ENCODE measurements around the gene TEC.
"Not testable (repeated sequence)": the region's sequence is repeated elsewhere in the genome, so short reads cannot be mapped to it uniquely, and the experiment has no call there.

TEC gene

DNA sequence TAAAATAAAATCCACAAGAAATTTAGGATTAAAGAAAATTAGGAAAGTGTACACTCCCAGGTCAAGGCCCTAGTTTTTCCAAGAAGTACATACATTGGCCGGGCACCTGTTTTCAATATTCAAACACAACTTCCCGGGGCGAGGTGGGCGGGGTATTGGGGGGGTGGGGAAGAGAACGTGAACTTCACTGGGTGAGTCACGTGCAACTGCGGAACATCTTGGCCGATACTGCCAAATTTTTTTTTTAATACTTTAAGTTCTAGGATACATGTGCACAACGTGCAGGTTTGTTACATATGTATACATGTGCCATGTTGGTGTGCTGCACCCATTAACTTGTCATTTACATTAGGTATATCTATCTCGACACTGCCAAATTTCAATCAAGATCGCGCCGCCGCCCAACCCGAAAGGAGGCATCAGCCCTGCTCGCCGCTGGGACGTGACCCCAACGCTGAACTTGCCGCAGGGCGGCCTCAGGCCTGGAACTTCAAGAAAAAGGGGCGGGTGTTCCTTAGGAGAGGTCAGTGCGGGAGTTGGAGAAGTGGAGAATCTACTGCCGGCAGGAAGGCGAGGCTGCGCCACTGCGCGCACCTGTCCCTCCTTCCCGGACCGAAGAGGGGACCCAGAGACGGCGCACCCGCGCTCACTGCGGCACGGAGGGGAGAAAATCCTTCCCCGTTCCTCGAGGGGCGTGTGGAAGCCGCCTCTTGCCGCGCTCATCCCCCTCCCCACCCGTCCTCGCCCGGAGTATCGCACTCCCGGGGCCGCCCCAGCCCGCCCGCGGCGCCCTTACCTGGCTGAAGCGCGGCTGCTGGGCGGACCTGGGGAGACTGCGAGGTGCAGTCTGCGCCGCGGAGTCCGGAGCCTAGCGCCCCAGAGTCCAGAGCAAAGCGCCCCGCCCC lies at the start of gene TEC:
Gene TEC (minus strand): TSS at position 883 of the 905 bp plus-strand sequence. CDS start 41,224 bp downstream, outside the sequence.
- DNase-seq: peak; percentile 15 to 71 (median 34)

DNA sequence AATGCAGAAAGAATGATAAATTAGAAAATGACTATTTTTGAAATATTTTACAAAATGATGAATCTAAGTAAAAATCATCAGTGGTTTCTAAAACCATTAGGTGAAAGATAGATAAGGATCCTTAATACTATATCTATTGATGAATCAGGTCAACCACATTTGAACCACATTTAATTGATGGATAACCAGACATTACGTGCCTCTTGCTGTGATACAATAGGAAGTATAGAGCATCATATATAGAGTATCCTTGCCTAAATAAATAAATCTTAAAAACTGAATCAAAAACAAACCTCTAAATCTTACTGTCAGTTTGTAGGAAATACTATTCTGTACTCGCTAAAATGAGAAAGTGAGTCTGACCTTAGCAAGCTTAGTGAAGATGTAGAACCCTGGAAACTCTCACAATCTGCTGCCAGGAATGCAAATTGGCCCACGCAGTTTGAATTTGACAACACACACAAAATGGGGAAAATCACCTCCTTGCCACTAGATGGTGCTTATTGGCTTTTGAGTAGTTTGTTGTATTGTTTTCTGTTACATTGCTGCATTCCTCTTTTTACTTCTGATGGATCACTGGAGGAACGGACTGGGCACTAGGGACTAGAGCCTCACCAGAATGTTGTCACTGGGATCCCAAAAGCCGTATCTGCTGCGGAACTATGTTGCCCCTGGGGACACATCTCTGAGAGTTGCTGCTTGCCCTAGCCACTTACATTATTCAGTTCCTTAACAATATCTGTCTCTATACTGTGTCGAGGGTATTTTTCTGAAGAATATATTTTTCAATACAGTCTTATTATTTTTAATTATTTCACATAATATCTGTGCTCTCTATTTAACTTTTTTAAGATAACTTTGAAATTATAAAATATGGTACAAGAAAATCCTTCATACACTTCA lies 46.3 kb upstream of the TEC start:
- peak in 2 of 6 experiments; percentile 21 to 42 for DNase-seq

DNA sequence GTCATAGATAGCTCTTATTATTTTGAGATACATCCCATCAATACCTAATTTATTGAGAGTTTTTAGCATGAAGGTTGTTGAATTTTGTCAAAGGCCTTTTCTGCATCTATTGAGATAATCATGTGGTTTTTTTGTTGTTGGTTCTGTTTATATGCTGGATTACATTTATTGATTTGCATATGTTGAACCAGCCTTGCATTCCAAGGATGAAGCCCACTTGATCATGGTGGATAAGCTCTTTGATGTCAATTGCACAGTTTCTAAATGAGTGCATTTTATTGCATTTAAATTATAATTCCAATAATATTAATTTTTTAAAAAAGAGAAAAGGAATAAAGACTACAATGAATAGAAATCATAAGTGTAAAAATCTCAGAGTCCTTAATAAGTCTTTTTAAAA lies 45.1 kb upstream of the TEC start:
- not testable (repeated sequence) for DNase-seq

DNA sequence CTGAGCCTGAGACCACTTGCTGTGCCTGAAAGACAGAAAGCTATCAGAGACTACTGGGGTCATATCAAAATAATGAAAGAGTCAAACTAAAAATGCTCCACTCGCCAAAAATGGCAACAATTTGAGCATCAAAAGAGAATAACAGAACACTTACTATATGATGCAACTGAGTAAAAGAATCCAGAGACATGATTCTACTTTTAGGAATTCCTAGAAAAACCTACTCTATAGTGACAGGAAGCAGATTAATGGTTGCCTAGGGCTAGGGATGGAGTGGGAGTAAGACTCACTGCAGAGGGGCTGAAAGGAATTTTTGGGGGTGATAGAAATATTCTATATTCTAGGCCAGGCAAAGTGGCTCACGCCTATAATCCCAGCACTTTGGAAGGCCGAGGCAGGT lies 42.3 kb upstream of the TEC start:
- DNase-seq: no peak

DNA sequence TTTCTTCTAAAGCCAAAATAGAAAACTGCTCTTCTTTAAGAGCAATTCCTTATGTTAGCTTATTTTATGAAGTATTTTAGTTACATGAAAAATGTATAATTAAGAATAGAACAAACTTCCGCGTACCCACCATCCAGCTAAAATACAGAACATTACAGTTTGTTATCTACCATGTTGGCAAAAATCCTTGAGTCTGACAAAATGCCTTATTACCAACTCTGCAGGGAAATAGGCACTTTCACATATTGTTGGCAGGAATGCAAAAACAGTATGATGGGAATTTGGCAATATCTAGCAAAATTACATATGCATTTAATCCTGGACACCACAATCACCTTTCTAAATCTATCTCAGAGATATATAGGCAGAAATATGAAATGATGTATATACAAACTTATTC lies 39.3 kb upstream of the TEC start:
- DNase-seq: no peak

DNA sequence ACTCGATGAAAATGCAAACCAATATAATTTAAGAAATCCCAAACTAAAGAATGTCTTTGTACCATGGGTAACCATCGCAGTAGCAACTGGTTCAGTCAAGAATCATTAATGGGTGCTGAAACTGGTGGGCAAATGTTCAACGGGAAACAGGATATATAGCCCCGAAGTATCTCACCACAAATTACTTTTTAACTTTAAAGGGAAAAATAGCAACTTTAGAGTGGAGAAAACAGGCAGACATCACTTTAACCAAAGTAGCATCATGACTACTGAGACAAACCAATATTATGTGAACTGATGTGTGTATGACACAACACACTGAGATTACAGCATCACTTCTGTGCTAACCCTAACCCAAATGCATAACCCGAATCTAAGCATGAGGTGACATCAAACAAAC lies 37.9 kb upstream of the TEC start:
- no peak for DNase-seq

DNA sequence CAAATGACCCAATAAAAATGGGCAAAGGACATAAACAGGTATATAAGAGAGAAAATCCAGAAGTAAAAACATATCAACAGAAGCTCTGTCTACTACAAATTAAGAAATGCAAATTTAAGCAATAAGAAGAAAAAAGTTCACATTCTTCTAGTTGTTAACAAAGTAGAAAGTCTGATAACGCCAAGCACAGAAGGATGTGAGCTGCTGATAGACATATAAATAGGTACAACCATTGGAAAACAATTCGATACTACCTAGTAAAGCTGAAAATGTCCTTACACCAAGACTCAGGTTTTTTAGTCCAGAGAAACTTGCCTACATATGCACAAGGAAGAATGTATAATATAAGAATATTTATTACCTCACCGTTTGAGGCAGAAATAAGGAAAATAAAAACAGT lies 35.9 kb upstream of the TEC start:
- no peak for DNase-seq

DNA sequence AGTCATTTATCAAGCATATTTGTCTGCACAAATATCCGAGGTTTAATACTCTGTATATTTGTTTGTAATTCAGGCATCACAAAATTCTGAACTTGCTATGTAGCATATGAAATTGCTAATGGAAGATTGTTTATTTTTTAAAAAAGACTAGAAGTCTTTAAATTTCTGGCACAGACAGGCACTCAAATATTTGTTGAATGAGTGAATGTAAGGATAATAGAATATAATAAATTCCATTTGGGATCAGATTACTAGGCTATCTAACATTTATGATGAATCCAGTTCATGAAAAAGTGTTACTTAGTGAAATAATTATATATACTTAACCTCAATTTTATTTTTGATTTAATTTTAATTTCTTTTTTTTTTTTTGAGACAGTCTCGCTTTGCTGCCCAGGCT lies 30.4 kb upstream of the TEC start:
- no peak for DNase-seq

DNA sequence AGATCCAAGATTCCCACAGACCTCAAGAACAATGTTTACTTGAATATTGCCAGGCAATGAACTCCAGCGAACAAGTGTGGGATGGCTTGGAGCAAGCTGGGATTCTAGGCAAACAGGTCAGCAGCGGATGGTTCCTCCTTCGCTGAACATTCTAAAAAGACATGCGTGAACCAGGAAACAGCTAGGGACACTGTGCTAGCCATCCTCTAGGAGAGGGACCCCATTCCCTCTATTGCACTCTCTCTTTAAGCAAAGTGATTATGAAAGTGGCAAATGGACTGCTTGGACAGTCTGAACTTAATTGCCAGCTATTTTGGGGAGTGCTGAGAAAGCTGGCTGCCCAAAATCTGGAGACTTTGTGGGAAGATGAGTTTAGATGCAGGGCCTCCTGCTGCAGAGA lies 29.9 kb upstream of the TEC start:
- no peak for DNase-seq

DNA sequence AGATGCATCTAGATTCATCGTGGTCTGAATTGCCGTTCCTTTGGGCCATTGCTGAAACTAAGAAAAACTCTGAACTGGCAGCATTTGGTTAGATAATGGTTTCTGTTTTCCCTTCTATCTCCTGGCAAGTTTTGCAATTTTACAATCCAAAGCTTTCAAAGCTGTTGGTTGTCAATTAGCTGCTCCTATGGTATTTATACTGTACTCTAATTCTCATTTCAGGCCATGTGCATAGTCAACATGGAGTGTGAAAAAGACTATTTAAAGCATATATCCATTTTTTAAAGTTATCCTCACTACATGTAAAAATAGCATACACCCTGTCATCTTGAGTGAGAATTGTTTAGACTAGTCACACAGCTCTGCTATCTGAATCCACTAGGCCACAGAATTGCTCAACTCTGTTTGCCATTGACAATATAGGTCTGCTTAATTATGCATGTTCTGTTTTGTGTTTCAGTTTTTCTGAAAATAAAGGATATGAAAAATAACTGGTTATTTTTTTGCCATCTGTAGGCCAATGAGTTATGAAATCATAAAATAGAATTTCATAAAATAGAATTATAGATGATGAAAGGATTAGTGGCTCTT lies 27.7 kb upstream of the TEC start:
- DNase-seq: no peak

DNA sequence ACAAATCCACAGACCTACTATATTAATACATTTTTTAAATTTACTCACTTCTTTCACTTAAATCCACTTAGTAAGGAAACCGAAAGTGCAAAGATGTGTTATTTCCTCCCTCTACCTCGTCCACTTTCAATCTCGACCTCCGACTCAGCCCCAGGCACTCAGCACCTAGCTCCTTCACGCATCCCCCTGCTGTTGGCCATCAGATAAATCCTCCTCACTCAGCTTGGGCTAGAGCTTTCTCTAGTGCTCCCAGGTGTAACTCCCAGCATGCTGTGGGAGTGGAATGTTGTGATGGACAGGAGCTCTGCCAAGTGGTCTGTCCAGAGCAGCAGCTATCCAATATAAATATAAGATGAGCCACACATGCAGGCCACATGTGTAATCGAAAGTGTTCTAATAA lies 26.7 kb upstream of the TEC start:
- no peak for DNase-seq

DNA sequence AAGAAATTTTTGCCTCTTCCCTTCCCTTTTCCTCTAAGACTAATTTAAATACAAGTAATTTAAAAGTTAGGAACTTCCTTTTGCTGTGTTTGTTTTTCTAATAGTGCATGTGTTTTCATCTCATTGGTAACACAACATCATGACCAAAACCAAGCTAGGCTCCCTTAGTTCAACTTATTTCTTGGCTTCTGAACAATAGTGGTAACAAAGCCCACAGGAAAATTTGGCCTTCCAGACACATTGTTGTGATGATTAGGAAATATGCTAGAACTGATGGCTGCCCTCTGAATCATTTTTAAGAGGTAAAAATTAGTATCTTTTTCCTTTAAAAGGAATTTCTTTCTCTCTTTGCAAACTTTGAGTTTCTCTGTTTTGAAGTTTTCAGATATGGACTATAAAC lies 25.5 kb upstream of the TEC start:
- DNase-seq: no peak

DNA sequence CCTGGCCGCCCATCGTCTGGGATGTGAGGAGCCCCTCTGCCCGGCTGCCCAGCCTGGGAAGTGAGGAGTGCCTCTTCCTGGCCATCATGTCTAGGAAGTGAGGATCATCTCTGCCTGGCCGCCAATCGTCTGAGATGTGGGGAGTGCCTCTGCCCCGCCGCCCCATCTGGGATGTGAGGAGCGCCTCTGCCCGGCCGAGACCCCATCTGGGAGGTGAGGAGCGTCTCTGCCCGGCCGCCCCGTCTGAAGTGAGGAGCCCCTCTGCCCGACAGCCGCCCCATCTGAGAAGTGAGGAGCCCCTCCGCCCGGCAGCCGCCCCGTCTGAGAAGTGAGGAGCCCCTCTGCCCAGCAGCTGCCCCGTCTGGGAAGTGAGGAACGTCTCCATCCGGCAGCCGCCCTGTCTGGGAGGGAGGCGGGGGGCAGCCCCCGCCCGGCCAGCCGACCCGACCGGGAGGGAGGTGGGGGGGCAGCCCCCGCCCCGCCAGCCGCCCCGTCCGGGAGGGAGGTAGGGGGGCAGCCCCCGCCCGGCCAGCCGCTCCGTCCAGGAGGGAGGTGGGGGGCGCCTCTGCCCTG lies 22.7 kb upstream of the TEC start:
- DNase-seq: not testable (repeated sequence)

DNA sequence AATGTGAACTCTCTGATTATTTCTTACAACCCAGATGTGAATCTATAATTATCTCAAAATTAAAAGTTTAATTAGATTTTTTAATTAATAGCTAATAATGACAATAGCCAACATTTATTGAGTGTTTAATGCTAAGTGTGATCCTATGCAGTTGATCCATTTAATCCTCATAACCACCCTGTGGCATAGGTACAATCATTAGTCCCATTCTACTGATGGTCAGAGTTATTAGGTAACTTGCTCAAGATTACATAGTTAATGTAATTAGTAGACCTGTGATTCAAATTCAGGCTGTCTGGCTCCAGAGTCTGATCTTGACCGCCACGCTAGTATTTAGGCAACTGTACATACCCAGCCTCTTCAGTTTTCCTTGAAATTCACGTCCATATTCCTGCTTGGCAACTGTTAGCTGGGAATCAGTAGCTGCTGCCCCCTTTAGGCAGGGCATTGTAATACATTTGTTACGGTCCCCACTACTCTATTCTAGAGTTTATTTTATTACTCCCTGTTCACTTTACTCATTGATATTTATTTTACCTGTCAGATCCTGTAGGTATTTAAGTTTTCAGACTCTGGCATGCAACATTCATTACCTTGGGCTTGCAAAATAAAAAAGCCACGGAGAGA lies 20.6 kb upstream of the TEC start:
- no peak for DNase-seq

DNA sequence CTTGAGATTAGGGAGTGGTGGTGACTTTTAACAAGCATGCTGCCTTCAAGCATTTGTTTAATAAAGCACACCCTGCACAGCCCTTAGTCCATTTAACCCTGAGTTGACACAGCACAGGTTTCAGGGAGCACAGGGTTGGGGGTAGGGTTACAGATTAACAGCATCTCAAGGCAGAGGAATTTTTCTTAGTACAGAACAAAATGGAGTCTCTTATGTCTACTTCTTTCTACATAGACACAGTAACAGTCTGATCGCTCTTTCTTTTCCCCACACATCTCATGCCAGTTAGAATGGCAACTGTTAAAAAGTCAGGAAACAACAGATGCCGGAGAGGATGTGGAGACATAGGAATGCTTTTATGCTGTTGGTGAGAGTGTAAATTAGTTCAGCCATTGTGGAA lies 16.4 kb upstream of the TEC start:
- DNase-seq: not testable (repeated sequence)

DNA sequence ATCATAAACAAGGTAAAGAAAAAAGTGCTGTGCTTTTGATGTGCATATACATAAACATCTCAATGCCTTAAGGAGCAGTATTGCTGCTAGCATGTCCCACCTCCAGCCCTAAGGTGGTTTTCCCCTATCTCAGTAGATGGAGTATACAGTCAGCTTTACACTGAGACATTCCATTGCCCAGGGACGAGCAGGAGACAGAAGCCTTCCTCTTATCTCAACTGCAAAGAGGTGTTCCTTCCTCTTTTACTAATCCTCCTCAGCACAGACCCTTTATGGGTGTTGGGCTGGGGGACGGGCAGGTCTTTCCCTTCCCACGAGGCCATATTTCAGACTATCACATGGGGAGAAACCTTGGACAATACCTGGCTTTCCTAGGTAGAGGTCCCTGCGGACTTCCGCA lies 16.0 kb upstream of the TEC start:
- DNase-seq: not testable (repeated sequence)

DNA sequence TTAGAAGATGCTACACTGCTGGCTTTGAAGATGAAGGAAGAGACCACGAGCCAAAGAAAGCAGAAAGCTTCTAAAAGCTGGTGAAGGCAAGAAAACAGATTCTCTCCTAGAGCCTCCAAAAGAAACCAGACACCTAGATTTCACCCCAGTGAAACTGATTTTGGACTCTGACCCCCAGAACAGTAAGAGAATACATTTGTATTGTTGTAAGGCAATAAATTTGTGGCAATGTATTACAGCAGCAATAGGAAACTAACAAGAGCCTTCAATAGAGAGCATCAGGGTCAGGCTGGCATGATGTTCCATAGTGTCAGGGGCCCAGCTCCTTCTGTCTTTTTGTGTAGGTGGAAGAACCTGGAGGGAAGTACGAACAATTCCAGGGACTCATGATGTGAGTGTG lies 6.0 kb upstream of the TEC start:
- no peak for DNase-seq

DNA sequence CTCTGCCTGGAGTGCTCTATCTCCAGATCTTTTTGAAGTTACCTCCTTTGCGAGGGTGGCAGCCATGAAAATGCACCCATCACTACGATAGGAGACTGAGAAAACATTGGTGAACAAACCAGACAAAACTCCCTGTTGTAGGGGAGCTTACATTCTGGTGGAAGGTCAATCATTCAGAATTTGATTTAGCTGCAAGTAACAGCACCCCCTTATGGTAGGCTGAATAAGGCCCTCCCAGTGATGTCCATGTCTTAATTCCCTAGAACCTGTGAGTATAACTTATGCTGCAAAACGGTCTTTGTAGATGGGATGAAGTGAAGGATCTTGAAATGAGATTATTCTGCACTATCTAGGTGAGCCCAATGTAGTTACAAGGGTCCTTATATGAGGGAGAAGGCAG lies 5.6 kb upstream of the TEC start:
- DNase-seq: no peak

DNA sequence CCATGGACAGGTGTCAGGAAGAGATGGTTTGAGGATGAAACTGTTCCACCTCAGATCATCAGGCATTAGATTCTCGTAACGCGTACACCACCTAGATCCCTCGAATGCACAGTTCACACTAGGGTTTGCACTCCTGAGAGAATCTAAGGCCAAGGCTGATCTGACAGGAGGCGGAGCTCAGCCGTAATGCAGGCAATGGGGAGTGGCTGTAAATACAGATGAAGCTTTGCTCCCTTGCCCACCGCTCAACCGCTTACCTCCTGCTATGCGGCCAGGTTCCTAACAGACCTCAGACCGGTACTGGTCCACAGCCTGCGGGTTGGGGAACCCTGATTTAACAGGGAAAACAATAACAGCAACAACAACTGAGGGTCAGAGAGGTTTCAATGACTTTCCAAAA lies 2.0 kb upstream of the TEC start:
- DNase-seq: no peak

DNA sequence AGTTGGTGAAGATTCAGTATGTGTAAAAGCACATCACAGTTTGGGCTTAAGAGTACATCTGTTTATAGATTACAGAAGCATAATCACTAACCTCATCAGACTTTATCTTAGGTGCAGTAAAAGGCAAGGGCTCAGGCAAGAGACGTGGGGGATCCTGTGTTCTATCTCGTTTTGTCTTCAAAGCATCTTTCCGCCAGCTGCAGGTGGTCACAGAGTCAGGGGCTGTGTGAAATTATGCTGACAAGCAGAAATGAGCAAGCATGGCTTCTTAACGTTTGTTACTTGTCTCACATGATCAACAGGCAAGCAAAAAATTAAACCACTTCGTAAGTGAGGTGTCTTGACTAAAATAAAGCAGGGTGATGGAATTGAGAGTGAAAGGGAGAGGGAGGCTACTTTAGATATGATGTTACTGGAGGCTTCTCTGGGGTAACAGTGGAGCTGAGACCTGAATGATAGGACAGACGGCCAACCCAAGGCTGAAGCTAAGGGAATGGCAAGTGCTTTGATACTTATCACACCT lies 1.4 kb upstream of the TEC start:
- DNase-seq: no peak

DNA sequence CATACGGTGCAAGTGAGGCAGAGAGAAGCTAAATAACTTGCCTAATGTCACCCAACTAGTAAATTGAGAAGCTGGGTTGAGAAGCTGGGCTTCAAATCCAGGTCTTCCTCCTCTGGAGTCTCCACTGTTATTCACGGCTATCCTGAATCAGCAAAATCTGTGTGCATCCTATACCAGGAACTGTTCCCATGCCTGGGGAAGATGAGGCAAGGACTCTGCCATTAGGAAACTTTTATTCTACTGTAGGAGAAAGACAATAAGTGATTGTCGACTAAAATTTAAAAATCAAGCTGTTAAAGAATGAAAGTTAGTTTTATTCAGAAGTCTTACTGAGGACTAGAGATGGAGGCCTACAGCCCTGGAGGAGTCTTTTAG lies 872 bp upstream of the TEC start:
- DNase-seq: no peak

DNA sequence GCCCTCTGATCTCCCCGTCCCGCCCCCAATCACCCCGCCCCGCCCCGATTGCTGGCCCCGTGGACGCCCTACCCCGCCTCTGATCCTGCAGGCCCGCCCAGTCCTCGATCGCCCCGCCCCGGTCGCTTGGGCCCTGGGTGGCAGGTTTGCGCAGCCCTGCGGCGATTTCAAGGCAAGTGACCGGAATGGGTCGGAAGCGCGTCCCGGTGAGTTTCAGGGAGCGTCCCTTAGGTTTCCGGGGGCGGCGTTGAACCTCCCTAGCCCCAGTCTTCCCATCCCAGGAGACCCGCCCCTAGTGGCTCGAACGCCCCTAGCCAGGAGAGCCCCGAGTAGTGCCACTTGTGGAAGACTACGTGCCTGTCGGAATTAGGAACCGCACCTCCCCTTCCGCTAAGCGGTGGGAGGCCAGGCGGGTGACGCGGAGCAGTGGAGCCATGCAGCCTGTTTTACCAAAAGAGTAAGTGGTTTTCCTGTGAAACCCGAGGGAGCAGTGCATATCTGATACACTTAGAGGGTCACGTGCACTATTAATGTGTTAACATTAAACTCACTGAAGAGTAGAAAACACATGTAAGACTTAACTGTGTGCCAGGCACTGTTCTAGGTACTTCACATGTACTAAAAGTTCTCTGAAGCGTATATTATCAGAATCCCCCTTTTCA lies 354 bp upstream of the TEC start:
- DNase-seq: peak; percentile 59 to 82 (median 76)

Data from stimulated activated naive CD4-positive, alpha-beta T cell (primary cell).